GM21737 (cell line): ENCODE measurements around the gene EFCAB9.
"Not testable (repeated sequence)": the region's sequence is repeated elsewhere in the genome, so short reads cannot be mapped to it uniquely, and the experiment has no call there.

Source experiments
- ATAC-seq: cut with Tn5 transposase; IDR thresholded peaks from one replicate; pipeline ENCODE4 v1.9.1; 2021; ENCODE audit warnings: mild to moderate bottlenecking, moderate library complexity; ENCODE audit not compliant: unreplicated experiment

Gene EFCAB9

DNA sequence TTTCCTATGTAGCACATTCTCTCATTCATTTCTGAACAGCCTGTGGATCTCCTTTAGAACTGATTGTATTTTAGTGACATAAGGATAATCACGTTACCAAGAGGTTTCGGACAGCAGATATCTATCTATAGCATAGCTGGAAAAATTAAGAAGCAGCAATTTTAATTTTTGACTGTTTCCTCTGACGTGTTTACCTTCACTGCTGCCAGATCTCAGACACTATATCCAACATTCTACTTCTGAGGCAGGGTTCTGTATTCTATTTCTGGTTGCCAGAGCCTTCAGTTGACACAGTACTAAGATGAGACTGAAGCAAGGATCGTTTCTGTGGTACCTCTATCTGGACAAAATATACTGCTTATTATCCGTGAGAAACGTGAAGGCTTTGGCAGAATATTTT, at the start of gene EFCAB9:
Gene EFCAB9 (plus strand): TSS at position 301 of the 400 bp plus-strand sequence. CDS start 1 bp downstream, at position 302.
- no peak for ATAC-seq

DNA sequence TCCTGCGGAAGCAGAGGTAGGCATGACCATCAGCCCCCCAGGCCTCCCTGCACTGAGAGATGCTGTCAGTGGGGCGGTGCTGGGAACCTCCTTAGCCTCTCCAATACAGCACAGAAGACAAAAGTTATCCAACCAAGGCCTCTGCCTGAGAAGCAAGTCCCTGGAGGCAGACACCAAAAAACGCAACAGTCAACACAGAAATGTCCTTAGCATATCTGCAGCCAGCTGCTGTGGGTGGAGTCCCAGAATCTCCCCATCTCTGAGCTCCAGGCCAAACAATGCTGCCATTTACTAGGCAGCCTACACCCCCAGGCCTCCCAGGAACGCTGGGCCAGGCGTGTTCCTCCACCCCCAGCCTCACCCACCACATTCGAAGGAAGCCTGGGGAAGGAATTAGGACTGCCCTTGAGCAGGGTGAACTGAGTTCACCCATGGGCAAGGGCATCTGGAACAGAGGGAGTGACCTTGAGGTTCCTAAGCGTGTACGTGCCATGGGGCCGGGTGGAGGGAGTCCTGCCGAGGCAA, 49.6 kb upstream of the EFCAB9 start:
- ATAC-seq: peak; percentile 54

DNA sequence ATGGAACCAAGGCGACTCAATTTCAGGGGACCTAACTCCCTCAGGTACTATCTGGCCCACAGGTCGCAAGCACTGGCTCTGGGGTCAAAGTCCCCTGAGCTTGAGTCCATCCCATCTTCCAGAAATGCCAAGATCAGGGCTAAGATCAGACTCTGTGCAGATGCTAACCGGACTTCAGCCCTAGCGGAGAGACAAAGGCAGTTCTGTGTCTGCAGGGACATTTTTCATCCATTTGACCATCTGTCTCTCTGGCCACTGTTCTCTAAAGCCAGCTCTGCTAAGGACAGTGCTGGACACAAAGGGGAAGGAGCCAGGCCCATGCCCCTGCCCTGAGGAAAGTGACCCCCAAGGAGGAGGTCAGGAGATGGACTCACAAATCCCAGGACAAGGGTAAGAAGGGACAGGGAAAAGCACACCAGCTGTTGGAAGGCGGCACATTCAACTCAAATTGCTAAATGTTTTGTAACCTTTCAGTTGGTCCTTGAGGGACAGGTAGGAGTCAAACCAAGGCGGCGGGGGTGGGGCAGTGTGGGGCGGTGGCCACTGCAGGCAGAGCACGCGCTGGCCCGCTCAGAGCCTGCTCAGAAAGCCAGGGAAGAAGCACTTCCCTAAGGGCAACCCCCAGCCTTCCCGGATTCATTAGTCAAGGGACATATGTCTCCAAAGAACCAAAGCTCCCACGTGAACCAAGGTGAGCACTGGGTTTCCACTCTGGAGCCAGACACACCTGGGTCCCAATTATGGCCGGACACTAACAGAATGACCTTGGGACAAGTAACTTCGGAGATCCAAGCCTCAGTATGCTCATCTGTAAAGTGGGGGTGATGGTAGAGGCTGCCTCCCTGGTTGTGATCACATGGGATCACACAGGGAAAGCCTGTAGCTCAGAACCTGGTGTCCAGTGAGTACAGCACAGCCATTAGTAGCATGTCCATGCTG, 48.8 kb upstream of the EFCAB9 start:
- no peak for ATAC-seq

DNA sequence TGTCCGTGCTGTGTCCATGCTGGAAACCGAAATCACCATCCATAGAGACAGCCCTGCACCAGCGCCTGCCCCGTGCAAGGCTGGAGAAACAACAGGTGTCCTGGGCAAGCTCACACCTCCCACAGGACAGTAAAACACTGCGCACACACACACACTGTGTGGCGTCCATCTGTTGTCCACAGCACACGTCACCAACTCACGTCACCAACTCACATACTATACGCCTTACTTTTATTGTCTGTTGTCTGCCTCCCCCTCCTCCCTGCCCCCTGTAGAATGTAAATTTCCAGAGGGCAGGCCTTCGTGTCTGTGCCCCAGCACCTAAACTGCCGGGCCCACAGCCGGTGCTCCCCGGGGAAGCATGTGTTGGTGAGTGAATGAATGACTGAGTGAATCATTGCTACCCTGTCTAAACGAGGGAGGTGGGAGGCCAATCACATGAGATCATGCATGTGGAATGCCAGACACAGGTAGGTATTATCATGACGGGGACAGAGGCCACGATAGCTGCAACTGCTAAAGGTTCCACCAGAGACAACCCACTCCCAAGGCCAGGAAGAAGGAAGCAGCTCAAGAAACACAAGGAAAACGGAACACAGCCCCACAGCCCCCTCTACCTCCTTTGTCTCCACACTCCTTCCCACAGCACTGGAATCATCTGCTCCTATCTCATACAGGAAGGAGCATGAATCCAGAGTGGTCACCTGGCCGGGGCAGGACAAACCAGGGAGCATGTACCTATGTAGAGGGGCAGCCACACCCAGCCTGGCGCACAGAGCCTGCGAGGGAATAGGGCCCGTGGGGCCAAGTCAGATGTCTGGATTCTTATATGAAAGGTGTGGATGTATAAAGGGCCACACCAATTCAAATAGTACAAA, 47.9 kb upstream of the EFCAB9 start:
- no peak for ATAC-seq

DNA sequence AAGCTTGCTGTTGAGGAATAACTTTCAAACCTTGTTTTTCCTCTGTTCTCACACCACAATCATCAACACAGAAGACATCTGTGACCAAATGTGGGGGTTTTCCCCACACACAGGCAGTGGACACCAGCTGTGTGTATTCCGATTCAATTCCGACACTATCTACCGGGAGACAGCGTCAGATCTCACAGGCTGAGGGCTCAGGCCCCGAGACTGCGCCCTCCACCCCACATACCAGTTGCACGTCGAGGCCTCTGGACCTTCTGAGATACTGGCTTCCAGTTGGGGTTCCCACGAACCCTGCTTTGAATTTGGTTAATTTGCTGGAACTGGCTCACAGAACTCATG, 47.3 kb upstream of the EFCAB9 start:
- no peak for ATAC-seq

DNA sequence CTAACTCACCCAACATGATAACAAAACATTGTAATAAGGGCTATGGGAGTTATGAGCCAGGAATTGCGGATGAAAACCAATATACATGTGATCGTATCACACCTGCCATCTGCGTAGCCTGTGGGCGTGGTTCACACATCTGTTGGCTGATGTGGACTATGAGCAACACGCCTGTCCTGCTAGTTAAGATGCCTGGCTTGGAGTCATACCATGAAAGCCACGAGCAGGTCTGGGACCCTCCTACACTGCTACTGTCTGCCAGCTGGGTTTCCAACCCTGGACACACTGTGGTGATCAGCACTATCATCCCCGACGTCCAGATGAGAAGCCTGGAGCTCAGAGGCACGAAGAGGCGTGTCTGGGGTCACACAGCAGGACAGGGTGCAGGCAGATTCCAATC, 46.1 kb upstream of the EFCAB9 start:
- ATAC-seq: no peak

DNA sequence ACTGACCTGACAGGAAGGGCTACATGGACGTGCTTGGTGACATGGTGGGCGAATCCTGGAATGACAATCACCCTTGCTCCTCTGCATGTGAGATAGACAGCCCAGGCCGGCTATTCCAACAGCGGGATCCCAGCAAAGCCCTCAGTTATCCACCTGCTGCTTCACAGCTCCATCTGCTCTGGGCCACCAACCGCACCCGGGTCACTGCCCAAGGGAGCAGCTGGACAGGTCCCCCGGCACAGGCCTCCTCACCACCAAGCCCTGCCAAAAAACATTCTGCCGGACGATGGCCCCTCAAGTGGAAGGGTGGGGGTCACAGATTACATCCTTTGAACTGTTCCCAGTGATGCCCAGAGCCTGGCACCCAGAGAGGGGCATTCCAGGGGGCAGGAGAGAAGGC, 45.6 kb upstream of the EFCAB9 start:
- no peak for ATAC-seq

DNA sequence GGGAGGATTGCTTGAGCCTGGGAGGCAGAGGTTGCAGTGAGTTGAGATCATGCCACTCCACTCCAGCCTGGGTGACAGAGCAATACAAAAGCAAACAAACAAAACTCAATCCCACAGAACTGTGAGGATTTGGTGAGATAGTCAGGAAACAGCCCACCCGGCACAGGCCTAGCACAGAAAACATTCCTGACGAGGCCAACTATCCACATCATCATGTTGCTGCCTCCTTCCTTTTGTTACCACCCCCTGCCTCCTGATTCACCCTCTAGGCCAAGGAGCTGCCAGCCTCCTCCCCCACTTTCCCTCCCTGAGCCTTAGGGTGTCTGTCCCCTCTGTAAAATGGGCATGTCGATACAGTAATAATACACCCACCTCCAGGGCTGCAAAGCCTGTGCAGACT, 44.9 kb upstream of the EFCAB9 start:
- no peak for ATAC-seq

DNA sequence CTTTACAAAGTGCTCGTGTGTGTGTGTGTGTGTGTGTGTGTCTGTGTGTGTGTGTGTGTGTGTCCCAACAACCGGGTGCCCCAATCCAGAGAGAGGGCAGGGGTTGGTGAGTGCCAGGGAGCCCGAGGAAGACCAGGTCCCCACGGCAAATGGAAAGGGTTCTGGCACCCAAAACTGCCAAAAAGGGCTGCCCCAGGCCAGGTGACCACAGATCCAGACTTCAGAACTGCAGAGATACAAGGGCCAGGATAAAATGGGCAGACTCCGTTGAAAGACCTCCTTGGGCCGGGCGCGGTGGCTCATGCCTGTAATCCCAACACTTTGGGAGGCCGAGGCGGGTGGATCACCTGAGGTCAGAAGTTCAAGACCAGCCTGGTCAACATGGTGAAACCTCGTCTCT, 44.5 kb upstream of the EFCAB9 start:
- not testable (repeated sequence) for ATAC-seq

DNA sequence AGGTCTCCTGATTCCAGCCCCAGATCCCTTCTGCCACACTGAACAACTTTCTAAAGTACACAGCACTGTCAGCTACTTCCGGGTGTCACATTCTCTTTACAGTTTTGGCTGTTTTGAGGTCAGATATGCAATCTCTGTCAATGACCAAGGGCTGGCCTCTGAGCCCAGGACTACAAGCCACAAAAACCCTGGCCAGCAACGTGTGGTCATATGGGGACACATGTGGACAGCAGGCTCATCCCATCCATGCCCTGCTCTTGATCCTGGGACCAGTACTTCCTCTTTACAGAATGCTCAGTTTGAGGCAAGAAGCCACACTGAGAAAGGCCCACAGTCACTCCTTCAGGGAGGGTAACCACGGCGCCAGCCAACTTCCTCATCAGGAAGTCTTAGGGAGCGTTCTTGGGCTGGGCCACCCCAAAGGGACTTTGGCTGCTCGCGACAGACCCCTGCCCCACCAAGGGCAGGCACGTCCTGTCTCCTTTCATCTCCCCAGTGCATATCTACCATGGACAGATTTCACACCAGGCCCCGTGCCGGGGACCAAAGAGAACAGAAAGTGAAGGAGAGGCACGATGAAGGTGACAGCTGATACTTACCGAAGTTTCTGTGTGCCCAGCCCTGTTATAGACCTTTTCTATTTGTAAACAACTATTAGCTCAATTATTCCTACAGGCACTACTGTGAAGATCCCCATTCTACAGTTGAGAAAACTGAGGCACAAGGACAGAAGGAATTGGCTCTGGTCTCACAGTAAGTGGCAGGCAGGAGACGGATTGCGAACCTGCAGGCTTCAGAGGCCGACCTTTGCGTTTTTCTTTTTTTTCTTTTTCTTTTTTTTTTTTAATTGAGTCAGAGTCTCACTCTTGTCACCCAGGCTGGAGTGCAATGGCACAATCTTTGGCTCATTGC, 43.2 kb upstream of the EFCAB9 start:
- peak; percentile 69 for ATAC-seq

DNA sequence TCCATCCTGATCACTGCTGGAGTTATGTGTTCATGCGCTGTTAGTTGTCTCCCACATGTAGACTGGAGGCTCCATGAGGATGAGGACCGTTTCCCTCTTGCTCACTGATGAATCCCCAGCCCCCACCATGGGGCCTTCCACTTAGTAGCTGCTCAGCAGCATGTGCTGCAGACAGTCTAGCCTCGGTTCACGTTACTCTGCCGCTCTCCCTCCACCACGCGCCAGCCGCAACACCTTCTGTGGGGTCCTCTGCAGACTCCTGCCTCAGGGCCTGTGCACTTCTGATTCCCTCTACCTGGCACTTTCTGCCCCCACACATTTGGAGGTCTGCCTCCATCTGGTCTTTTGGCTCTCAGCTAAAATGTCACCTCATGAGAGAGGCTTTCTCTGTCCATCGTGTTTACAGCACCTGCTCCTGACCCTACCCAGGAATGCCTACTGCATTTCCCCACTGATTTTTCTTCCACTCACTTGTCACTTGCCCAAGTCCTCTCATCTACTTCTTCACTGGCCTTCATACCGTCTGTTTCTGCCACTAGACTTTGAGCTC, 42.2 kb upstream of the EFCAB9 start:
- ATAC-seq: no peak

DNA sequence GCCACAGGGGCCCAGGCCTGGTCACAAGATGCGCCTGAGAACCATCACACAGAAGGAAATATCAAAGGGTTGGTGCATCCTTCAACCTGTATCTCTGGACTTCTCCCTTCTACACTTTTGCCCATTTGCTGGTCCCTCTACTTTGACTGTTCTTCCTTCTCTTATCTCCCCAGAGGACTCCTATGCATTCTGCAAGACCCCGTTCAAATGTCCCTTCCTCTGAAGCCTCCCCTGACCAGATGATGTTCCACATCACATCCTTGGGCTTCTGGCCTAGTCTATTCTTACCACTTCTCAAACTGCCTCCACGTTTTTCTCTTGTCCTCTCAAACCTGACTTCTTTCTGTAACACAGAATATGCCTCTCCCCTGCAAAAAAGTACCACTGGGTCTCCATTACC, 40.3 kb upstream of the EFCAB9 start:
- no peak for ATAC-seq

DNA sequence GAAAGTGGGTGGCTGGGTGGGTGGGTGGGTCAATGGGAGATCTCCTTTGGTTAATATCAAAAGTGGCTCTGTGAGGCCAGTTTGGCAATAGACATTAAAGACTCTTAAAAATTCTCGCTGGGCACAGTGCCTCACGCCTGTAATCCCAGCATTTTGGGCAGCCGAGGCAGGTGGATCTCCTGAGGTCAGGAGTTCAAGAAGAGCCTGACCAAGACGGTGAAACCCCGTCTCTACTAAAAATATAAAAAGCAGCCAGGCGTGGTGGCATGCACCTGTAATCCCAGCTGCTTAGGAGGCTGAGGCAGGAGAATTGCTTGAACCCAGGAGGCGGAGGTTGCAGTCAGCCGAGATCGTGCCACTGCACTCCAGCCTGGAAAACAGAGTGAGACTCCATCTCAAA, 38.9 kb upstream of the EFCAB9 start:
- not testable (repeated sequence) for ATAC-seq

DNA sequence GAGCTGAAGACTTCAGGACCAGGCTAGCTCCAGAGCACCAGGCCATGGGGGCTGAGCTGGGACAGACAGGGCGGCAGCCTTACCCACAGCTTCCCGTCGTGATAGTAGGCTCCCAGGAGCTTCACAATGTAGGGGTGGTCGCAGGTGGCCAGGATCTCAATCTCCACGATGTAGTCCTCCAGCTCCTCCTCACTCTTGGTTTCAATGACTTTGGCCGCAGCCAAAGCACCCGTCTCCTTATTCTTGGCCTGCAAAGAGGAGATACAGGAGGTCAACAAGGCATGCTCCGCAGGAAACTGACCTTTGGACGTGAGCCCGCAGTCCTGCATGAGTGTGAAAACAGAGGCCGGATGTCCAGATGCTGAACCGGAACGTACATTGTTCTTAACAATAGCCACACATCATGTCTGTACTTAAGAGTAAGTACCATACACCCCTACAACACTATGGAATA, 37.4 kb upstream of the EFCAB9 start:
- no peak for ATAC-seq

DNA sequence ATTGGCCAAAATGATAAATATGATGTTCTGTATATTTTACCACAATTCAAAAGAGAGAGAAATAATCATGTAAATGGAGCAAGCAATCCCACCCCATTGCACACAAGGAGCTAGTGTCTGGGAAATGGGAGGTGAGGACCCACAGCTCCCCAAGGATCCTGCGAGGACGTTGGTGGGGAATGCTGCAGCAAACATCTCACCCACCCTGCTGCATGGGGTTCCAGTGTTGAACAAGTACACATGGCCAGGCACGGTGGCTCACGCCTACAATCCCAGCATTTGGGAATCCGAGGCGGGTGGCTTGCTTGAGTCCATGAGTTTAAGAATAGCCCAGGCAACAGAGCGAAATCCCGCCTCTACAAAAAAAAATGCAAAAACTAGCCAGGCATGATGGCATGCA, 35.0 kb upstream of the EFCAB9 start:
- no peak for ATAC-seq

DNA sequence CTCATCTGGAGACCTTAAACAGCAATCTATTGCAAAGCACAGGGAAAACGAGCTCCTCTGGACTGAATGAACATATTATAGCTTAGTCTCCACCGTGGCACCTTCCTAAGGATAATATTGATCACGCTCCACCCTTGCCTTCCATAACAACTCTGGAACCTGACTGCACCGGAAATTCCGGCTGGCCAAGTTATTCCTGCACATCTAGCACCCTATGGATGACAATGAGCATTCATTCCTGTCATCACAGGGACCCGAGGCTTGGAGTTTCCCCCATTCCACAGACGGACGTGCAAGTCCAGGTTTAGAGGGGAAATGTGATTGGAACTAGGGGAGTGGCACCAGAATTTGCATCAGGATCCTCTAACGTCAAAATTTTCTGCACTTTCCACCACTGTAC, 33.5 kb upstream of the EFCAB9 start:
- ATAC-seq: no peak

DNA sequence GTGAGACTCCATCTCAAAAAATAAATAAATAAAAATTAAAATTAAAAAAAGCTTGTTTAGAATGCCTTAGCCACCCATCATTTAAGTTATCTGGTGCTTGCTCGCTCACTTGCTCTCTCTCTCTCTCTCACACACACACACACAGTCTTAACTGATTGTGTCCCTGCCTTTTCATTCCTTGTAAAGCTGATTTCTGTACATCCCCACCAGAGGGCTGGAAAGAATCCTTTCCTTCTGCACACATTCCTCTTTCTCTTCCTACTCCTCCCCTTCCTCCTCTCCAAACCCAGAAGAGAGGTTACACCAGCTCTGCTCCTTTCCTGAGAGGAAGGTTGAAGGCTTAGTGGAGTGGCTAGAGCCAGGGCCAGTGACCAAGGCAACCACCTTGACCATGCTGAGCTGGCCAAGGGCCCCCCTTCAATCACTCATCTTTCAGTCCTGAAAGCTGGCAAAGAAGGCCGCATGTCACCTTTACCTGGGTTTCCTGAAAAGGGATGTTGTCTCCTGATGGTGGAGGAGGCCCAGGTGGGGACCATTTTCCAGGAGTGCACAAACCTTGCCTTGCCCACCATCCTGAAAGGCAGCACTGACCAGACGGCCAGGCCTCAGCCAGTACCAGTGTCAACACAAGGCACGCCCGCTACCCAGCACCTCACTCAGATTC, 31.5 kb upstream of the EFCAB9 start:
- no peak for ATAC-seq

DNA sequence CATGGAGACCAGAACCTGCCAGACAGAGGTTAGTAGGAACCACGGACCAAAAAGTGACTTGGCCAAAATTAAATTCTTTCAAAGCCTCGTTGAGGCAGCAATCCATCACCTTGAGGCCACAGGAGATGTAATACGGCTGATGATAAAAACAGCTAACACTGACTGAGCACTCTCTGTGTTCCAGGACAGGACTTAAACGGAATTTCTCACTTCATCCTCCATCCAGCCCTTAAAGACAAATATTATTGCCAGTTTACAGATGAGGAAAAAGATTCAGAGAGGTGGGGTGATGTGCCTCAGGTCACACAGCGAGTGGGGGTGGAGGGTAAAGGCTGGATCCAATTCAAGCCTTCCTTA, 31.0 kb upstream of the EFCAB9 start:
- ATAC-seq: no peak

DNA sequence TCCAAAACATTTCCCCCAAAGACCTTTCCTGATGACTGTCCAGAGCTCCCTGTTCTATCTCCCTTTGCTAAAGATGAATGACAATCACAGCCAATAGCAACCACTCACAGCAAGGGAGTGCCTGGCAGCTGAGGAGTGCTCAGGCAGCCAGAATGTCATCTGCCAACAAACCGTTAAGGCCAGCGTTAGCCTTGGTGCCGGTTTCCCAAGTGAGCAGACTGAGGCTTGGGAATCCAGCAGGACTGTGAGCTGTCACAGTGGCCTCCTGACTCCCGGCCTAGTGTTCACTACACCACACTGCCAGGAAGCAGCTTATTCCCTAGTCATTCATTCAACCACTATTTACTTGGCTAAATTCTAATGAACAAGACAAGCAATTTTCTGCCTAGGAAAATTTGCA, 30.6 kb upstream of the EFCAB9 start:
- ATAC-seq: no peak

DNA sequence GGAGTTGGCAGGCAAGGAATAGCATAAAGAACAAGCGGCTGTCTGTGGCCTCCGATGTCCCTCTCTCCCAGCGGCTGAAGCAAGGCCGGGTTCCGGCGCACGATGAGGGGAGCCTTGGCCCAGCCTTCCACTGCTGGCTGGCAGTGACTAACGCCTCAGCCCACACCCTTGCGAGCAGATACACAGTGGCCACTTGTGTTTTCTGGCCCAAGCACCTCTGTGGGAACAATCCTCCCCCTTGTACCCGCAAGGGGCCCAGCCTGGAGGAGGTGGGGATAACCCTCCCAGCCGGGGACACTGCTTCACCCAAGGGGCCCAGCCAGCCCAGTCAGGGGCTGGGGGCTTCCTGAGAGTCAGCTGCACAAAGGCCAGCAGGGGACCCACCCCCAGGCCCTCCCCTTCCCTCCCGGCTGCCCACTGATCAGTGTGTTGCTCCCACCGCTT, 29.2 kb upstream of the EFCAB9 start:
- no peak for ATAC-seq
